ENCODE results near the gene IL12RB1.

DNA sequence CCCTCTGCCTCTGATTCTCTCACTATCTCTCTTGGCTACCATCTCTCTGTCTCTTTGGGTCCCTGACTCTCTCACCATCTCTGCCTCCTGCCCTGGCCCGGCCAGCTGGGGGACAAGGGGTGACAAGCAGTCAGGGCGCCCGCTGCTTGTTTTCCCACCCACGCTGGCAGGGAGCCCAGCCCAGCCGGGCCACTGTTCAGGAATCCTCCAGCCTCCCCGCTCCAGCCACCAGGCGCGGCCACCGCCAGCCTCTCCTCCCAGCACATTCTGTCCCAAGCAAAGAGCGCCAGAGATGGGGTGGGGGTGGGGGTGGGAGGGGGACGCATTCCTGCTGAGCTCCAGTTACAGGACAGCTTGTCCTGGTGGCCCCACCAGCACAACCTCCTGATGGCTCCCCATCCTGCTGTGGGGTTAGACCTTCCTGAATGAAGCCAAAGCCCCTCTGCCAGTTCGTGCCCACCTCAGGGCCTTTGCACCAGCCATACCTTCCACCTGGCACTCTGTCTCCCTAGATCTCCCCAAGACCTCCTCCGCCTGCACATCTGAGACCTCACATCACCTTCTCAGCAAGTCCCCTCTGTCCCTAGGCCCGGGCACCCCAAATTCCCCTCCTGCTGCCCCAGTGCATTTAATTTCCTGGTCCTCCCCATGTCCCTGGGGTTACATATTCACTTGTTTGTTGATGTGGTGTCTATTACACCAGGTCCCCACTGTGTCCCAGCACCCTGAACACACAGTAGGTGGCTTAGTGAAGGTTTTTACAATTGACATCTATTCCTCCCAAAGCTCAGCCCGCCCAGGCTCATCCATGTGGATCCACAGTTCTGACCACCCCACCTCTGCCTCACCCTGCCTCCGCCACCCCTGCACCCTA, 66.3 kb downstream of the IL12RB1 start:
- peak in 1 of 2 donors; percentile 64 for TF ChIP-seq POLR2A (IDR thresholded peaks at IDR 0.05)
- TF ChIP-seq, protein P1, sequence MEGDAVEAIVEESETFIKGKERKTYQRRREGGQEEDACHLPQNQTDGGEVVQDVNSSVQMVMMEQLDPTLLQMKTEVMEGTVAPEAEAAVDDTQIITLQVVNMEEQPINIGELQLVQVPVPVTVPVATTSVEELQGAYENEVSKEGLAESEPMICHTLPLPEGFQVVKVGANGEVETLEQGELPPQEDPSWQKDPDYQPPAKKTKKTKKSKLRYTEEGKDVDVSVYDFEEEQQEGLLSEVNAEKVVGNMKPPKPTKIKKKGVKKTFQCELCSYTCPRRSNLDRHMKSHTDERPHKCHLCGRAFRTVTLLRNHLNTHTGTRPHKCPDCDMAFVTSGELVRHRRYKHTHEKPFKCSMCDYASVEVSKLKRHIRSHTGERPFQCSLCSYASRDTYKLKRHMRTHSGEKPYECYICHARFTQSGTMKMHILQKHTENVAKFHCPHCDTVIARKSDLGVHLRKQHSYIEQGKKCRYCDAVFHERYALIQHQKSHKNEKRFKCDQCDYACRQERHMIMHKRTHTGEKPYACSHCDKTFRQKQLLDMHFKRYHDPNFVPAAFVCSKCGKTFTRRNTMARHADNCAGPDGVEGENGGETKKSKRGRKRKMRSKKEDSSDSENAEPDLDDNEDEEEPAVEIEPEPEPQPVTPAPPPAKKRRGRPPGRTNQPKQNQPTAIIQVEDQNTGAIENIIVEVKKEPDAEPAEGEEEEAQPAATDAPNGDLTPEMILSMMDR (IDR thresholded peaks at IDR 0.05) = peak in 2 of 5 experiments; percentile 35 to 48
